HG03060 (cell line): ENCODE results near the gene SFMBT2.
"Not testable (repeated sequence)": the region's sequence is repeated elsewhere in the genome, so short reads cannot be mapped to it uniquely, and the experiment has no call there.

ENCODE experiments used
- ATAC-seq: cut with Tn5 transposase; IDR thresholded peaks from one replicate; pipeline ENCODE4 v1.9.1; 2021; ENCODE audit warnings: low read depth, moderate number of reproducible peaks; ENCODE audit not compliant: unreplicated experiment

The SFMBT2 gene

DNA sequence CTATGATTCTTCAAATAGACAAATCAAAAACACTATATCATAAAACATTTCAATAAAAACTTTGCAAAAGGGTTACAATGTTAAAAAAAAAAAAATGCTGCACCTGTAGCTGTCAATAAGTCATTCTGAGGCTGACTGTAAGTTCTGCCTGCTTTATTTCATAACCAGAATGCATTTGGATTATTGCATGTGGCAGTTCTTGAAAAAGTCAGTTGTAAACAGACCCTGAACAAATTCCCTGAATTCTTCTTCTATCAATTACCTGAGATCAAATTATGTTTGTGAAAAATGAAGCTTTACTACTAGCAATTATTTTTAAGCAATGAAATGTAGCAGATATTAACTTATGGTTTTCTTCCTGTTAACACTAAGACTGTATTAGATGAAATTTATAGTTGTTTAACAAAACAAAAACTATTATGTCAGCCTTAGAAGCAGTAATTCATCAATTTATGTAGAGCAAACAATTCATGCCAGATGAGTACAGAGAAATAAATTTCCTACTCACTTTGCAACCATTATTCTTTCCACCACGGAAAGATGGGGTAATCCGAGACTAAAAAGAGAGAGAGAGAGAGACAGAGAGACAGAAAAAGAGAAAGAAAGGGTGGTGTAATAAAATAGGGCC is 107.8 kb downstream of the SFMBT2 start:
- ATAC-seq, result no peak

DNA sequence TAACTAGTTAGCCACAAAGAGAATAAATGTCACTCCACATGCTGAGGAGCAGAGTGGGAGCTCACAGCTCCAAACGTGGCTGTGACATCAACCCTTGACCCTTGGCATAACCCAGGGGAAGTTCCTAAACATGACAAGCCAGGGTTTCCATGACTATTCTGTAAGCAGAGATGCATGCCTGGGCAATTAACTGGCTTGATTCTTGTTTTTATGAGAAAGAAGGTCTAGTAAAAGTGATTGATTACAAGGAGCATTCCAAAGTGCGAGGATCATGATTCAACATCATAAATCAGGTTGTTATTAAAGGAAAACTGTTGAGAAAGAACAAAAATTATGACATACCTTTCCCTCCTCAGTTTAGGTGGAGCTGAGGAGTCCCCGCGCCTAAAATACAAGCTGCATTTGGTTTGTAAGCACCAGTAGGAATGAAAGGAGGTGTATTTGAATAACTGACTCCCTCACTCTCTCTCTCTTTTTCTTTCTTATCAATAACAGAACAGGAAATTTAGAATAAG is 108.4 kb downstream of the SFMBT2 start:
- ATAC-seq, result no peak

DNA sequence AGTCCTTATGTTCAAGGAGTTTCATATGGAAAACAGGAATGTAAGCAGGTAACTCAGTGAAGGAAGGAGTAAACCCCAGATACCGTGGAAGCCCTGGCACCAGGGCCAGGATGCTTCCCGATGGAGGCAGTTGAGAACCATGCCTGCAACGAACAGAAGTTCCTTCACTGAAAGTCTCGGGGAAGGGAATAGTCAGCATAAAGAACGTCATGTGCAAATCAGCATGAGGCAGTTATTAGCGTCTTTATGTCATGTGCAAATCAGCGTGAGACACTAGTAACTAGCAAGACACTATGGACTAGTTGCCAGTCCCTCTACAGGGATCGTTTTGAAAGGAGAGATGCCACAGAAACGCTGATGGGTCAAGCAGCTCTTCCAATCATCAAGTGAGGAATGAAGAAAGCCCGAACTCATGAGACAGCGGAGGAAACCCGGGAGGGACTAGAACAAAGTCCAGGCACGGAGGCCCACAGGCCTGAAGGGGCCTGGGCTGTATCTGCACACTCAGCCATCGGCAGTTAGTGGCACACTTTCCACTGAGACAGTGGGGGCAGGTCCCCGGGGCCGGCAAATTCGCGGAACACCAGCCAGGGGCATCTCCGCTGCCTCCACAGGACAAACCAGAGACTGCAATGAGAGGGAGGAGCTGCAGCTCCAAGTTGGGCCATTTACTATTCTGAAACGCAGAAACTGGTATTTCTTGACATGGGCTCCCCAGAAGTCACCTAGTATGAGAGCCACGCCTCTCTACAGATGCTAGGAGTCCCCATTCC is 109.6 kb downstream of the SFMBT2 start:
- ATAC-seq, result no peak

DNA sequence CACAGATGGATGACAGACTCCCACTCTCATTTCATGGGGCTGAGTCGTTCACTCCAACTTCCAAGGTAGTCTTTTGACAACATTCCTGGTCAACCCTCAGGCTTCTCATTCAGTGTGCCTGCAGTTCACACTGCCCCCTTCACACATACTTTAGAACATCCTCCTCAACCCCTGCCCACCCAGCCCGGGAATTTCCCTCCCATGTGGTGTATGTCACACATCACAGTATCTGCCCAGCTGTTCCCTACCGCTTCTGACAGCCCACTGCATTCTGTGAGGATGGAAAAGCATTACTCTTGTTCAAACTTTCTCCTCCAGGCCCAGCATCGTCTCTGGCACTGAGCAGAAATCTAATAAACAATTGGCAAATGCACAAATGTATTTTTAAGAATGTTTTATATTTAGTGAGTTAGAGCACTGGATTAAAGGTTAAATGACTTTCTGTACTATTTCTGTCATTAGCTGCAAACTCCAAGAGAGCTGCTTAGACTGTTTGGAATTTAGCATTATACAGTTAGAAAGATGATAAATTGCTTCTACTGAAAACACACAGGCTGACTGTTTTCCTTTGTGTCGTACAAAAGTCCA is 110.4 kb downstream of the SFMBT2 start:
- no peak for ATAC-seq

DNA sequence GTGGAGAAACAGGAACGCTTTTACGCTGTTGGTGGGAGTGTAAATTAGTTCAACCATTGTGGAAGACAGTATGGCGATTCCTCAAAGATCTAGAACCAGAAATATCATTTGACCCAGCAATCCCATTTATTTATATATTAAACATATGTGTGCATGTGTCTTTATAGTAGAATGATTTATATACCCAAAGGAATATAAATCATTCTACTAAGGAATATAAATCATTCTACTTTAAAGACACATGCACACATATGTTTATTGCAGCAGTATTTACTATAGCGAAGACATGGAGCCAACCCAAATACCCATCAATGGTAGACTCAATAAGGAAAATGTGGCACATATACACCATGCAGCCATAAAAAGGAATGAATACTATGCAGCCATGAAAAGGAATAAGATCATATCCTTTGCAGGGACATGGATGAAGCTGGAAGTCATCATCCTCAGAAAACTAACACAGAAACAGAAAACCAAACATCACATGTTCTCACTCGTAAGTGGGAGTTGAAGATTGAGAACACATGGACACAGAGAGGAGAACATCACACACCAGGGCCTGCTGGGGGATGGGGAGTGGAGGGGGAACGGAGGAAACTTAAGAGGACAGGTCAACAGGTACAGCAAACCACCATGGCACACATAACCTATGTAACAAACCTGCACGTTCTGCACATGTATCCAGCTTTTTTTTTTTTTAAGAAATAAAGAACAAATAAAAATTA is 111.1 kb downstream of the SFMBT2 start:
- not testable (repeated sequence) for ATAC-seq

DNA sequence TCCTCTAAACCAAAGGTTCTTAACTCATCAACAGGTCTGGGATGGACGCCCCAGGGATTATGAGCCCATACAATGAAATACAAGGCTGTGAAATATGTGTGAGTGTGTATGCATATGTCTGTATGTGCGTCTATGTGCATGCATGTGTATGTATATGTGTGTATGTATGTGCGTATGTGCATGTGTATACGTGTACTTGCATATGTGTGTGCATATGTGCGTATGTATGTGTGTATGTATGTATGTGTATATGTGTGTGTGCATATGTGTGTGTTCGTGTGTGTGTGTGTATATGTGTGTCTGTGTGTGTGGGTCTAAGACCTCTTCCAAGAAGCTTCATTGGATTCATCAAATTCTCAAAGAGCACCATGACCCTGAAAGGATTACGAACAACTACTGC is 112.3 kb downstream of the SFMBT2 start:
- no peak for ATAC-seq

DNA sequence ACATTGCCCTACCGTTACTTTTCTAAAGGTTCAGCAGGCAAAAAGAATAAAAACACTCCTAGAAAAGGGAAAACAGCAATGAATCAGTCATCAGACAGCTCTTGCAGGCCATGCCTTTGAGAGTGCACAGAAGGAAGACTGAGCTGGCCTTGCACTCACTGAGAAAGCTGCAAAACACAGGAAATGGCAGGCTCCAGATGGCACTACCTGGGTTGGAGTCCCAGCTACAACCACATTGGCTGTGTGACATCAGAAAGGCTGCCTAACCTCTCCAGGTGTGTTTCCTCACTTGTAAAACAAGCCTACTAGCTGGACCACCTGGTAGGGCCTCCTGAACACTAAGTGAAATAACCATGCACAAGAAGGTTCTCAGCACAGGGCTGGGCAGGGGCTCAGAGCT is 113.7 kb downstream of the SFMBT2 start:
- no peak for ATAC-seq

DNA sequence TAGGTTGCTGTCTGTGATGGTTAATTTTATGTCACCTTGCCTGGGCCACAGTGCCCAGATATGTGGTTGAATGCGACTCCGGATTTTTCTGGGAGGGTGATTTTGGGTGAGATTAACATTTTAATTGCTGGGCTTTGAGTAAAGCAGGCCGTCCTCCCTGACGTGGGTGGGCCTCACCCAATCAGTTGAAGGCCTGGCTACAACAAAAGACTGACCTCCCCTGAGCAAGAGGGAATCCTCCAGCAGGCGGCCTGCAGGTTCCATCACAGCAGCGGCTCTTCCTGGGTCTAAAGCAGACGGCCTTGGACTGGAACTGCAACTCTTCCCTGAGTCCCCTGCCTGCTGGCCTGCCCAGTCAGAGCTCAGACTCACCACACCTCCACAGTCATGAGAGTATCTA is 114.2 kb downstream of the SFMBT2 start:
- ATAC-seq, result no peak

DNA sequence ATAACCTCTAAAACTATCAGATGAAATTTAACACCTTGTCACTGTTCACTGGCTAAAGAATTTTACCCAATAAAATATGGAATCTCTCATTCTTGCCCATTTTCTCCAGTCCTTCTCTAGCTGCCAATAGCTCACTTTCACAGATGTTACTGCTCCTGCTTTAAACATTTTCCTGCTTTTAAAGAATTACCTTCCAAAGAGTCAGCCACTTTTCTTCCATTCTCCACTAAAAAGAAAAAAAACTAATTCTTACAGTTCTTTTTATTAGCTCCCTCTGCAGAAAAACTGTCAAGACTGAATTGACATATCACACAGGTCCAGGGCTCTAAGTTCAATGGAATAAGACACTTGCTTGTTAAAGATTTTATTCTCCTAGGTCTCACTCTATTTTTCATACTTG is 114.8 kb downstream of the SFMBT2 start:
- no peak for ATAC-seq

DNA sequence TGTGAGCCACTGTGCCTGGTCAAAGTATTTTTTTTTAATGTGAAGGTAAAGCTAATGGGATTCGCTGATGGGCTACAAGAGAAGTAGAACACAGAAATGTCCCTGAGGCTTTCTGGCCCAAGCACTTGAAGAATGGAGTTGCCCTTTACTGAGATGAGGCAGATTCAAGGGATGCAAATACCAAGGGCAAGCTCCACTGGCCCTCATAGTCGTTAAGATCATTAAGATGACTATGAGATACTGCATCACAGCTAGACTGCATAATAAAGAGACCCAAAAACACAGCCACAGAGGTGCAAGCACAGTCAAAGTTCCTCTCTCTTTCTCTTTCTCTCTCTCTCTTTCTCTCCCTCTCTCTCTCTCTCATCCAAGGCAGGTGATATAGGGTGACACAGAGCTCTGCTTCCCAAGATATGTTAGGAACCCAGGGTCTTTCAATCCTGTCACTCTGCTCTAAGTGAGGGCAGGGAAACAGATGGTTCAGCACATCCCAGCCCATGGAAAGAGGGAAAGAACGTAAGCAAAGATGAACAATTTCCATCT is 117.4 kb downstream of the SFMBT2 start:
- no peak for ATAC-seq

DNA sequence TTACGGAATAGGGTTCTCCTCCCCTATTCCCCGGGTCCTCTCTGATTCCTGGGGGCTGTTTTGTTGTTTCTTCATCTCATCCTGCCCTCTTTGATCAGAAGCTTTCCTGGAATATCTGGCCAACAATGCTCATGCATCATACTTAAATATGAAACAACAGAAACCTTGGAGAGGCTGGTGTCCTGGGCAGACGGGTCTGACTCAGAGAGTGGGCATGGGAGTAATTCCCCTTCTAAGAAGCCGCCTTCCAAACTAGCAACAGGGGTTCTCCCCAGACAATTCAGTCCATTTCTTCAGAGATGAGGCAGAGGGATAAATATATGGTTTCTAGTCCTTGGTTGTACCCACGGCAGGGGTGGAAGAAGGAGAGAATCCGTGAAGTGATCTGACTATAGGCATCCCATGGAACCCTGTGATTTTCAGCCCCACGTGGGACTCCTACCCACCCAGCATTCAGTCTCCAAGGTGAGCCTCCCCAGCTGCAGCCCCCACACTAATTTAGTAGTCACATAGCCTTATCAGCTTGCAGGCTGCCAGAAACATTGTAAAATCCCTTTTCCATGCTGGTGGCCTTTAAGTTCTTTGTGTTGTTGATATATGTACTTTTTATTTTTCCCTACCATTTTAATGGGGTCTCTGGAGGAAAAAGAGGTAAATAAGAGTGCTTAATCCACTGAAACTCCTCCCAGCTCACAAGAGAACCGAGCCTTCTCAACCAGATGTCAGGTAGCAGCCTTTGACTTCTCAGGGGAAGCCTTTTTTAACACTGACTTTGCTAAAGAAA is 119.2 kb downstream of the SFMBT2 start:
- ATAC-seq, result no peak

DNA sequence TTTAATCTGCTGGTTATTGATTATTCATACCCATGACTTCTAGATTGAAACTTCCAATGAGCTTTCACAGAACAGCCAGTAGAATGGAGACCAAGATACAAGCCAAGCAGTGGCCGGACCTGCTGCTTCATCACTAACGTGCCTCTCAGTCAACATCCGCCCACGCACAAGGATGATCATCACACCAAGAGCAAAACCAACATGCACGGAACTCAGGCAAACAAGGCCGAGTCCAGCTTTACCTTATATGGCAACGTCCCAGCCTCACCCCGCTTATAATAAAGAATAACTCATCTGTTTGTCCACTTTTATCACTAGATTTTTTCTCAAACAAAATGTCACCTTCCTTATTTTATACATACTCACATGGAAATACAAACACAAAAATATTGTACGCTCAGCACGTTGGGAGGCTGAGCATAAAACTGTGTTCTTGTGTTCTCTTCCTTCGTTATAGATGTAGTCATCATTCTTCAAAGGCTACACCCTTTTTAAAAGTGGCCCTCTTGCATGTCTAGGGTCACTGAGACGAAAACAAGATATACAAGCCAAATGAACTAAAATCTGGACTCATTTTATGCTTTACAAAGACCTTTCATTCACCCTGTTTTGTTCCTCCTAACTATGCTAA is 122.7 kb downstream of the SFMBT2 start:
- no peak for ATAC-seq

DNA sequence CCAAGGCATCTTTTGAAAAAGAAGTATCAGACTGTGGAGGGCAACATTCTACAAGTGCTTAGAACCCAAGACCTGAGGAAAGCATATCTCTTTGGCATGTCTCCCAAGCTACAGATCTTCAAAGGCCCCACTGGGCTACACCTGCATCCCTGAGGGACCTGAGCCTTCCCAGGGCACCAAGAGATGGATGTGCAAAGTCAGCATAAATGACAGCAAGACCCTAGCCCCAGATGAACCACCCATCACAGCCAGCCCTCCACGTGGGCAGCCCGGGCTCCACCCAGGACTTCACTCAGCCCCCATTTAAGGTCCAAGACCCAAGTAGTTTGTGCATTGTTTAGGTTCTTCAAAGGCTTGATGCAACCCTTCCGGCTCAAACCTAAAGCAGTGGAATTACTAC is 123.5 kb downstream of the SFMBT2 start:
- ATAC-seq, result no peak

DNA sequence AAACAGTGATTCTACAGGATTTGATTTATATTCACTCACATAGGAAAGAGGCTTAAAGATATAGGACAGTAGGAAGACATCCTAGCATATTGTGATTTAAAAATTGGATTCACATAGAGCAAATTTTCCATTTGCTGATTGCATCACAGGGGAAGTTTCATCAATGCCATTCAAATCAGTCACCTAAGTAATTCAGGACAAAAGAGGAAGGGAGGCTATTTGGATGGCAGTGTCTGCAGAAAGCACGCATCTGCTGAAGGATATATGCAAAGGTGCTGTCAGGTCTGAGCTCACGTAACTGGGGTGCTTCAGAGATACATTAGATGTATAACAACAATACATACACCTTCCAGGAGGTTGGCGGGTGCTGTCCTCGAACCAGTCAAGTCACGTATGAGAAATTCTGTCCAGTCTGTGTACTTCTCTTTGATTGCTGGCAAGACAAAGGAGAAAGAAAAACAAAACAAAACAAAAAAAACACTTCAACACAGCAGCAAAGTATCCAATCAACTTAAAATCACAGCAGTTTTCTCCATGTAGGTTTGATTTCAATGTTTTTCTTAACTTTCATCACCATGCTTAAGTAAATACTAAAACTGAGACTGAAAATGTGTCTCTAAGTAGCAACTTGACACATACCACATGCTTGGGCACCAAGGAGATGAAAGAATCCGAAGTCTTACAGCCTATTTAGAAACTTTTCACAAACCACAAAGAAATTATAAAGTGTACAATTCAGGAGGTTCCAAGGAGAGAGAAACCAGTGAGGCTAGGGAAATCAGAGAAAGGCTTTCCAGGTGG is 125.1 kb downstream of the SFMBT2 start:
- ATAC-seq, result no peak

DNA sequence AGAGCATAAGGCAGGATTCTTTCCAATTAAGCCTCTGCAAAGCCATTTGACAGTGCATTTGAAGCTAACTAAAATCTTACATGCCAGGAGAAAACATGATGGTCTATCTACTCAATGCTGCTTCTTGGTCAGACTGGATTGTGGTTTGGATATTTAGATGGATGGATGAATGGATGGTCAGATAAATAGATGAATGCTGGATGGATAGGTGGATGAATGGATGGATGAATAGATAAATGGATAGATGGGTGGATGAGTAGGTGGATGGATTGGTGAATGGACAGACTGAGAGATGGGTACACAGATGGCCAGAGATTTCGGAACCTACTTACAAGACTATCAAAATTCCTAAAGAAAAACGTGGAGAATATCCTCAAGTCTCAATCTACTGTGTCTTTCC is 127.6 kb downstream of the SFMBT2 start:
- ATAC-seq, result no peak

DNA sequence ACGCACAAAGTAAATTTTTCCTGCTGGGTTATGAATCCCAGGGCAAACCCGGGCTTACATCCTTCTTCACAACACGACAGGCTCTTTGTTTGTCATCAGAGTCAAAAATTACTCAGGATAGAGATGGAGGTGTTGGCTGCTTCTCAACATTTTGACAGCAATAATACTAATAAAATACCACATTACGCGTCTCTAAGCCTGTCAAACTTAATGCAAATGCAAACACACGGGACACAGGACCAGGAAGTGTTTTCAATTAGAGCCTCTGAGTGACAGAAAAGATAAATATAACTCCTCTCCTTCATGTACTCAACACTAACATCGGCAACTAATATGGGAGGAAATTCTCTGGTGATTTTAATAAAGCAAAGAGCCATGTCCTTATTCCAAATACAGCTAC is 128.4 kb downstream of the SFMBT2 start:
- ATAC-seq, result no peak

DNA sequence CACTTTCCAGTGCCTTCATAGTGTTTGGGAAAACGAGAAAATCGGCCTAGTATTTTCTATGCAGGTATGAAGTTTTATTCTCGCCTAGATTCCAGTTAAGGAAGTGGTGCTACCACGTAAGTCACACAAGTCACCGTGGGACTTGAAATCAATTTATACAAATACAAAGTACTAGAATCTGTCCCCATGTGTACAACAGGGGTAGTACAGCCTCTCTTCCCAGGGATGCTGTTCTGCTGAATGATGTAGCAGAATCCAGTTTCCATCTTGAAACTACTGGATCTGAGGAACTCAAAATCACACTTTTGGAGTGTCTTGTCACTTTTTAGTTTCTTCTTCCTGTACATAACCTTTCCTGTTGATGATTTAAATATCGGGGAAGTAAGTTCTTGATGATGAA is 129.4 kb downstream of the SFMBT2 start:
- ATAC-seq, result no peak

DNA sequence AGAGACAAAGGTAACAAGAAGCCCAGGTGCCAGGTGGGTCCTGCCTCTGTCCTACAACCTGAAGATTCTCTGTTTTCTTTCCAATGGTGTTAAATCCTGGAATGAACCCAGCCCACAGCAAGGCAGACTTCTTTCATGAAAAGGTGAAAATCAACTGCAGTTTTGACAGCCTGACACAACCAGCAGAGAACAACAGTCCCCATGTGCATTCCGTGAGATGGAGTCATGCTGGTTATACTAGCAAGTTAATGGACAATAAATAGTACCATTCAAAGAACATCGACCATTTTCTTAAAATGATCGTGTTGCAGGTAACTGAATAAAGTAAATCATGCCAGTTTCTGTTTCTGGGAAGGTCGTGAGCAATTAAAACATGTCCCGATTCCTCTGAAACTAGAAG is 131.5 kb downstream of the SFMBT2 start:
- no peak for ATAC-seq

DNA sequence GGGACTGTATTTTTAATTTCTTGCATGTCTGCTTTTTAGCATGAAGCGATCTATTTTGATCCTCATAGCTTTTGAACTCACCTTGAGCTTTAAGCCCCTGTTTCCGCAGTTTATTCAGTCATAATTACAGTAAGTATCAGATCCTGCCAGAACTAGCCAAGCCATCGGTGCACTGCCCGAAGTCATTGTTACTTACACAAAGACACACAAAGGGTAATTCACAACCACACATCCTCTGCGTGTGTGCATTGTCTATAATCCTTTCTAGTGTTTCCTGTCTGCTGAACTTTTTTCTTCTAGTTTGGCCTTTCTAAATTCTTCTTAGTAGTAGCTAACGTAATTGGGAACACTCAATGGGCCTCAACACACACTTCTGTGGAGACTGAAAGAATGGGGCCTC is 133.0 kb downstream of the SFMBT2 start:
- ATAC-seq, result no peak
